ENCODE results near the gene BFSP2. TPM values are rescaled to one million over a fixed set of nuclear protein-coding genes. Genes with fewer than 3 reads are reported as not detected.
A peak's percentile ranks its signal among the peaks of the same experiment; 100 is the strongest.

The BFSP2 gene
- total RNA-seq, 4 donors from 2014 or later: not detected

- Histone ChIP-seq H3K4me1 (no peaks in the 10 kb centered on the region), H3K27me3 (no peaks in the 10 kb centered on the region)
Measured at GRCh38 chr3:133381346-133382109, 18.3 kb upstream of the BFSP2 start.

GRCh38 chr3:133383175-133383574 lies 16.7 kb upstream of the BFSP2 start:
- H3K9me3 ChIP-seq: no peaks in the 10 kb centered on the region
- no peaks in the 10 kb centered on the region for H3K36me3 ChIP-seq
- DNase-seq: no peak
- H3K4me1 ChIP-seq: no peaks in the 10 kb centered on the region
- H3K4me3 ChIP-seq: no peak overlapping the region
- H3K27me3 ChIP-seq: no peaks in the 10 kb centered on the region
- no peak overlapping the region for H3K27ac ChIP-seq
- intact Hi-C loops (cut with DNase I; ENCODE audit: low total_unique reads): loop anchor here (10.0 kb wide), 1 partner anchor 648 kb away; no protein-coding TSS in a partner anchor
- TF ChIP-seq POLR2A (IDR thresholded peaks at IDR 0.05) (no peak), CTCF (IDR thresholded peaks at IDR 0.05) (no peak)

More at GRCh38 chr3:133381346-133382109, 18.3 kb upstream of the BFSP2 start:
- intact Hi-C loops (cut with DNase I; ENCODE audit: low total_unique reads): loop anchor here (10.0 kb wide), 1 partner anchor 647 kb away; no protein-coding TSS in a partner anchor
- H3K27ac ChIP-seq: no peak overlapping the region
- TF ChIP-seq CTCF (IDR thresholded peaks at IDR 0.05): no peak
- TF ChIP-seq POLR2A (IDR thresholded peaks at IDR 0.05): no peak
- DNase-seq: no peak
- no peak overlapping the region for H3K4me3 ChIP-seq
- no peaks in the 10 kb centered on the region for H3K36me3 ChIP-seq
- H3K9me3 ChIP-seq: no peaks in the 10 kb centered on the region

GRCh38 chr3:133383741-133384140 lies 16.1 kb upstream of the BFSP2 start:
- H3K4me1 ChIP-seq: no peaks in the 10 kb centered on the region
- H3K36me3 ChIP-seq: no peaks in the 10 kb centered on the region
- no peaks in the 10 kb centered on the region for H3K27me3 ChIP-seq
- intact Hi-C loops (cut with DNase I; ENCODE audit: low total_unique reads): loop anchor here (10.0 kb wide), 1 partner anchor 649 kb away; no protein-coding TSS in a partner anchor
- no peak overlapping the region for H3K27ac ChIP-seq
- no peak overlapping the region for H3K4me3 ChIP-seq
- H3K9me3 ChIP-seq: no peaks in the 10 kb centered on the region
- DNase-seq: no peak
- TF ChIP-seq CTCF (IDR thresholded peaks at IDR 0.05) (no peak), POLR2A (IDR thresholded peaks at IDR 0.05) (no peak)

- Histone ChIP-seq H3K9me3 (no peaks in the 10 kb centered on the region), H3K4me3 (no peak overlapping the region), H3K36me3 (no peaks in the 10 kb centered on the region), H3K4me1 (no peaks in the 10 kb centered on the region), H3K27ac (no peak overlapping the region), H3K27me3 (no peaks in the 10 kb centered on the region)
- intact Hi-C loops (cut with DNase I; ENCODE audit: low total_unique reads): loop anchor here (10.0 kb wide), 1 partner anchor 650 kb away; no protein-coding TSS in a partner anchor
- TF ChIP-seq POLR2A (IDR thresholded peaks at IDR 0.05) (no peak), CTCF (IDR thresholded peaks at IDR 0.05) (peak; percentile 63 to 77 (median 70))
- DNase-seq: peak; percentile 35 to 50
Measured at GRCh38 chr3:133384331-133385027, 15.4 kb upstream of the BFSP2 start.

- no peak overlapping the region for H3K4me3 ChIP-seq
- H3K9me3 ChIP-seq: no peaks in the 10 kb centered on the region
- TF ChIP-seq CTCF (IDR thresholded peaks at IDR 0.05) (no peak), POLR2A (IDR thresholded peaks at IDR 0.05) (no peak)
- no peak overlapping the region for H3K27ac ChIP-seq
- intact Hi-C loops (cut with DNase I; ENCODE audit: low total_unique reads): loop anchor here (10.0 kb wide), 1 partner anchor 652 kb away; no protein-coding TSS in a partner anchor
- no peak for DNase-seq
- H3K27me3 ChIP-seq: no peaks in the 10 kb centered on the region
- H3K36me3 ChIP-seq: no peaks in the 10 kb centered on the region
- H3K4me1 ChIP-seq: no peaks in the 10 kb centered on the region
Measured at GRCh38 chr3:133386876-133387275, 13.0 kb upstream of the BFSP2 start.
